Peyer's patch (tissue), 4 donors: ENCODE measurements around the gene GMPR2. TPM values are rescaled to one million over a fixed set of nuclear protein-coding genes. Genes with fewer than 3 reads are reported as not detected.

Experiments used
- DNase-seq, 3 donors: peaks; one replicate each; pipeline ENCODE4 v3.0.0-alpha.2; 2017 to 2019
- H3K27ac ChIP-seq, 4 donors: fragments of 200-600 bp; sonication (generic); one replicate each; pipeline ENCODE4 v1.5.1; 2016 to 2019
- H3K27me3 ChIP-seq, 2 donors: fragments of 200-600 bp; sonication (generic); one replicate each; pipeline ENCODE4 v1.5.1; 2019
- H3K36me3 ChIP-seq, 3 donors: fragments of 200-600 bp; sonication (generic); one replicate each; pipeline ENCODE4 v1.5.1; 2016 to 2019
- H3K4me1 ChIP-seq, 4 donors: fragments of 200-600 bp; sonication (generic); one replicate each; pipeline ENCODE4 v1.5.1; 2016 to 2019
- H3K4me3 ChIP-seq, 4 donors: fragments of 200-600 bp; sonication (generic); 1 replicate in 3 of 4; 2 replicates in 1 of 4; pipeline ENCODE4 v1.5.1; 2016 to 2019; ENCODE audit warnings: mild to moderate bottlenecking in 1 of 4
- H3K9me3 ChIP-seq, 4 donors: fragments of 200-600 bp; sonication (generic); one replicate each; pipeline ENCODE4 v1.5.1; 2016 to 2019; ENCODE audit warnings: mild to moderate bottlenecking in 1 of 4
- CTCF ChIP-seq, 6 experiments: fragments of 450-650 bp in 4 of 6; fragments of 200-600 bp in 2 of 6; sonication (generic) in 1 of 6; IDR thresholded peaks; one replicate each; pipeline ENCODE4 v1.5.1; 2017 to 2019; ENCODE audit warnings: antibody characterized with exemption in 6 of 6, mild to moderate bottlenecking in 3 of 6, moderate library complexity in 1 of 6
- POLR2A ChIP-seq, 2 donors: fragments of 450-650 bp; IDR thresholded peaks; one replicate each; pipeline ENCODE4 v1.5.1; 2017; ENCODE audit warnings: antibody characterized with exemption in 2 of 2, mild to moderate bottlenecking in 2 of 2, moderate library complexity in 2 of 2
- total RNA-seq, 4 donors: library from RNA; depleted of rRNA; stranded (reverse); fragments of >200 nt; gene quantifications; one replicate each; pipeline ENCODE4 v1.1.0, GENCODE V29; 2016

The GMPR2 gene
- total RNA-seq, 4 donors from 2014 or later, result 52.7 to 59.4 (median 55.3) TPM

DNA sequence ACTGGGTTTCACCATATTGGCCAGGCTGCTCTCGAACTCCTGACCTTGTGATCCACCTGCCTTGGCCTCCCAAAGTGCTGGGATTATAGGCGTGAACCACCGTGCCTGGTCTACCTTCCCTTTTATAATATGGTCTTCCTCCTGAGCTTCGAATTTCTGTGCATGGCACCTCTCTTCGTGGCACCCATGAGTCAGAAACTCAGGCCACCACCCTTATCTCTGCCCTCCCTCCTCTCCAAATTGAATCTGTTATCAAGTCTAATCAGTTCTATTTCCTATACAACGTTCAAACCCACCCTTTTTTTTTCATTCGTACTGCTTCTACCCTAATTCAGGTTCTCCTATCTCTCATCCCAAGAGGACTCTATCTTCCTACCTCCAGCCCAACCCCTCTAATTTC, 14.7 kb downstream of the GMPR2 start:
- DNase-seq, result no peak
- Histone ChIP-seq H3K4me1 (peaks cover 0 to 7% (median 0%) of the 10 kb centered on the region in 4 donors), H3K36me3 (no peaks in the 10 kb centered on the region), H3K27me3 (no peaks in the 10 kb centered on the region), H3K9me3 (no peaks in the 10 kb centered on the region), H3K4me3 (no peak overlapping the region), H3K27ac (peak overlapping the region in 3 of 4 donors; percentile 45 to 68 (median 46))
- TF ChIP-seq POLR2A (IDR thresholded peaks at IDR 0.05) (no peak), CTCF (IDR thresholded peaks at IDR 0.05) (no peak)

GRCh38 chr14:24249230-24250021, 16.7 kb downstream of the GMPR2 start:
- H3K36me3 ChIP-seq, result no peaks in the 10 kb centered on the region
- H3K27me3 ChIP-seq, result no peaks in the 10 kb centered on the region
- no peaks in the 10 kb centered on the region for H3K4me1 ChIP-seq
- no peaks in the 10 kb centered on the region for H3K9me3 ChIP-seq
- TF ChIP-seq POLR2A (IDR thresholded peaks at IDR 0.05), result no peak
- no peak for TF ChIP-seq CTCF (IDR thresholded peaks at IDR 0.05)
- H3K27ac ChIP-seq, result no peak overlapping the region
- H3K4me3 ChIP-seq, result no peak overlapping the region
- peak in 1 of 3 donors; percentile 40 for DNase-seq

GRCh38 chr14:24250354-24250753, 17.6 kb downstream of the GMPR2 start:
- DNase-seq, result peak in 1 of 3 donors; percentile 36
- H3K36me3 ChIP-seq, result peaks cover 0 to 4% (median 0%) of the 10 kb centered on the region in 3 donors
- TF ChIP-seq POLR2A (IDR thresholded peaks at IDR 0.05) (no peak), CTCF (IDR thresholded peaks at IDR 0.05) (no peak)

GRCh38 chr14:24251880-24252288, 19.2 kb downstream of the GMPR2 start:
- peak in 1 of 3 donors; percentile 3 for DNase-seq
- H3K4me3 ChIP-seq, result no peak overlapping the region

More at GRCh38 chr14:24250354-24250753, 17.6 kb downstream of the GMPR2 start:
- Histone ChIP-seq H3K9me3 (no peaks in the 10 kb centered on the region), H3K4me3 (no peak overlapping the region), H3K27ac (no peak overlapping the region), H3K4me1 (no peaks in the 10 kb centered on the region), H3K27me3 (no peaks in the 10 kb centered on the region)

More at GRCh38 chr14:24251880-24252288, 19.2 kb downstream of the GMPR2 start:
- Histone ChIP-seq H3K9me3 (no peaks in the 10 kb centered on the region), H3K4me1 (no peaks in the 10 kb centered on the region), H3K36me3 (peaks cover 0 to 4% (median 0%) of the 10 kb centered on the region in 3 donors), H3K27ac (no peak overlapping the region), H3K27me3 (no peaks in the 10 kb centered on the region)
- TF ChIP-seq CTCF (IDR thresholded peaks at IDR 0.05) (no peak), POLR2A (IDR thresholded peaks at IDR 0.05) (no peak)
